ENCODE measurements around the gene MAN2B2. TPM values are rescaled to one million over a fixed set of nuclear protein-coding genes. Genes with fewer than 3 reads are reported as not detected.

Gene MAN2B2
- total RNA-seq, 1 donor from 2014 or later, result 4.7 TPM

DNA sequence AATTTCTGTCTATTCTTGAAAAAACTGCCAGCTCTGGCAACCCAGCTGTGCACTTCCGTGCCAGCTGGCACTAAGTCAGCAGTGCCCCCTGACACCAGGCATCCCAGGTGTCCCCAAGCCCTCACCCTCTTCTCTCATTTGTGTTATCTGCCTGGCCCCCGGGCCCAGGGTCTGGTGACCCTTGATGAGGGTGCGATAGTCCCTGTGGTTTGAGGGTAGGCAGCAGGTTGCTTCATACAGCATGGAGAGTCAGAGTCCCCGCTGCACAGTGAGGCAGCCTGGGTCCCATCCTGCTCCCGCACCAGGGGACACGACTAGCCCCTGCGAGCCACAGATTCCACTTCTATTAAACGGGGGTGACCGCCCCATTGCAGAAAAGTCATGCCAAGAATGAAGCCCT, 1.9 kb downstream of the MAN2B2 start:
- H3K36me3 ChIP-seq (ENCODE audit: control insufficient read depth, insufficient read depth, low read length), result peaks cover 15% of the 10 kb centered on the region
- FAIRE-seq, result no peak
- TF ChIP-seq, protein P1, sequence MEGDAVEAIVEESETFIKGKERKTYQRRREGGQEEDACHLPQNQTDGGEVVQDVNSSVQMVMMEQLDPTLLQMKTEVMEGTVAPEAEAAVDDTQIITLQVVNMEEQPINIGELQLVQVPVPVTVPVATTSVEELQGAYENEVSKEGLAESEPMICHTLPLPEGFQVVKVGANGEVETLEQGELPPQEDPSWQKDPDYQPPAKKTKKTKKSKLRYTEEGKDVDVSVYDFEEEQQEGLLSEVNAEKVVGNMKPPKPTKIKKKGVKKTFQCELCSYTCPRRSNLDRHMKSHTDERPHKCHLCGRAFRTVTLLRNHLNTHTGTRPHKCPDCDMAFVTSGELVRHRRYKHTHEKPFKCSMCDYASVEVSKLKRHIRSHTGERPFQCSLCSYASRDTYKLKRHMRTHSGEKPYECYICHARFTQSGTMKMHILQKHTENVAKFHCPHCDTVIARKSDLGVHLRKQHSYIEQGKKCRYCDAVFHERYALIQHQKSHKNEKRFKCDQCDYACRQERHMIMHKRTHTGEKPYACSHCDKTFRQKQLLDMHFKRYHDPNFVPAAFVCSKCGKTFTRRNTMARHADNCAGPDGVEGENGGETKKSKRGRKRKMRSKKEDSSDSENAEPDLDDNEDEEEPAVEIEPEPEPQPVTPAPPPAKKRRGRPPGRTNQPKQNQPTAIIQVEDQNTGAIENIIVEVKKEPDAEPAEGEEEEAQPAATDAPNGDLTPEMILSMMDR (IDR thresholded peaks at IDR 0.05; ENCODE audit: insufficient read depth, low read length, severe bottlenecking), result no peak

DNA sequence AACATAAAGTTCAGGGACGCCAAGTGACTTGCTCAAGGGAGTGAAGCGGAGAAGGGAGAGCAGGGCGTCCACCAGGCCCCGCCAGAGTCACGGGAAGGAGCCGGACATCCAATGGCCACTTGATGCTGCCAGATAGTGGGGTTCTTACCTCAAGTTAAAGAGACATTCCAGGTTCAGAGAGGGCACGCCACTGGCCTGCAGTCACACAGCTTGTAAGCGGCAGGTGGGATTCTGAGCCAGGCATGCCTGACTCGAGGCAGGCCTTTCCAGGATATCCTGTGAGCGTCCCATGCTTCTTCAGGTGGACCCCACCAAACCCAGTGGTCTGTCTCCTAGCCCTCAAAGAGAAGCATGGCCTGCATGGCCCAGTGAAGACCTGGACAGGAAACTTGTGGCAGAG, 2.4 kb downstream of the MAN2B2 start:
- Histone ChIP-seq H3K27me3 (ENCODE audit: control insufficient read depth, insufficient read depth, low read length) (peaks cover 2% of the 10 kb centered on the region), H3K4me3 (ENCODE audit: low read depth, low read length) (no peak overlapping the region), H3K36me3 (ENCODE audit: control insufficient read depth, insufficient read depth, low read length) (peaks cover 15% of the 10 kb centered on the region)
- FAIRE-seq (no peak), DNase-seq (ENCODE audit: low read depth) (no peak)
- TF ChIP-seq, protein P1 (IDR thresholded peaks at IDR 0.05; ENCODE audit: insufficient read depth, low read length, severe bottlenecking), result no peak

More for the DNA sequence above, 1.9 kb downstream of the MAN2B2 start:
- no peak overlapping the region for H3K4me3 ChIP-seq (ENCODE audit: low read depth, low read length)
- no peak for DNase-seq (ENCODE audit: low read depth)
- H3K27me3 ChIP-seq (ENCODE audit: control insufficient read depth, insufficient read depth, low read length), result peaks cover 2% of the 10 kb centered on the region

DNA sequence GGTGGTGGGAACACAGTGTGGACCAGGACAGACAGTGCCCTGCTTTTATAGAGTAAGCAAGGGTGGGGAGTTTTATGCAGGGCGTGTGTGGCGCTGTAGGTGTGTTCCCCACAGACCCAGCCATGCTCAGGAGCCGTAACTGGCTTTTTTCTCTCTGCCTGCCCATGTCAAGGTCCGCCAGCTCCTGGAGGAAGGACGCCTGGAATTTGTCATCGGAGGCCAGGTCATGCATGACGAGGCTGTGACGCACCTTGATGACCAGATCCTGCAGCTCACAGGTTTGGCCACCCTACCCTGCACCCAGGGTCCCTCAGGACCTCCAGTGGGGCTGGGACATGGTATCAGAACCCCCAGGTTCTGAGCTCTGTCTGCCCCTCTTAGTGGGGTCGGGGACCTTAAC, 3.2 kb downstream of the MAN2B2 start:
- TF ChIP-seq, protein P1 (IDR thresholded peaks at IDR 0.05; ENCODE audit: insufficient read depth, low read length, severe bottlenecking), result no peak
- FAIRE-seq (no peak), DNase-seq (ENCODE audit: low read depth) (no peak)
- H3K27me3 ChIP-seq (ENCODE audit: control insufficient read depth, insufficient read depth, low read length), result peaks cover 2% of the 10 kb centered on the region
- peaks cover 15% of the 10 kb centered on the region for H3K36me3 ChIP-seq (ENCODE audit: control insufficient read depth, insufficient read depth, low read length)
- H3K4me3 ChIP-seq (ENCODE audit: low read depth, low read length), result no peak overlapping the region

DNA sequence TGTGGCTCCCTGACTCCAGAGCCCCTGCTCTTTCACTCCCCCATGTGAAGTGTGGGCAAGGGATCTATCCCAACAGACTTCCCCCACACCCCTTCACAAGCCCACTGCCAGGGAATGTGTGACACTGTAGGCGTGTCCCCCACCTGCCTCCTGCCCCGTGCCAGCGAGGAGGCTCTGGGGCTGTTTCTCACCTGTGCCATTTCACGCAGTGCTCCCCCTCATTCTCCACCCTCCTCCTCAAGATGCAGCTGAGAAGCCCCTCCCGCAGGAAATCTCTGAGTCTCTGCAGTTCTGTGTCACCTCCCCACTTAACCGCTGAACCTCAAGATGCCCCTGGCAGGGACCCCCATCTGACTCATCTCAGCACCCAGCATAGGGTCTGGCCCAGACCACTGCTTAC, 5.4 kb downstream of the MAN2B2 start:
- FAIRE-seq, result no peak
- Histone ChIP-seq H3K36me3 (ENCODE audit: control insufficient read depth, insufficient read depth, low read length) (peaks cover 15% of the 10 kb centered on the region), H3K27me3 (ENCODE audit: control insufficient read depth, insufficient read depth, low read length) (no peaks in the 10 kb centered on the region), H3K4me3 (ENCODE audit: low read depth, low read length) (no peak overlapping the region)
- DNase-seq (ENCODE audit: low read depth), result no peak
- TF ChIP-seq, protein P1 (IDR thresholded peaks at IDR 0.05; ENCODE audit: insufficient read depth, low read length, severe bottlenecking), result no peak

DNA sequence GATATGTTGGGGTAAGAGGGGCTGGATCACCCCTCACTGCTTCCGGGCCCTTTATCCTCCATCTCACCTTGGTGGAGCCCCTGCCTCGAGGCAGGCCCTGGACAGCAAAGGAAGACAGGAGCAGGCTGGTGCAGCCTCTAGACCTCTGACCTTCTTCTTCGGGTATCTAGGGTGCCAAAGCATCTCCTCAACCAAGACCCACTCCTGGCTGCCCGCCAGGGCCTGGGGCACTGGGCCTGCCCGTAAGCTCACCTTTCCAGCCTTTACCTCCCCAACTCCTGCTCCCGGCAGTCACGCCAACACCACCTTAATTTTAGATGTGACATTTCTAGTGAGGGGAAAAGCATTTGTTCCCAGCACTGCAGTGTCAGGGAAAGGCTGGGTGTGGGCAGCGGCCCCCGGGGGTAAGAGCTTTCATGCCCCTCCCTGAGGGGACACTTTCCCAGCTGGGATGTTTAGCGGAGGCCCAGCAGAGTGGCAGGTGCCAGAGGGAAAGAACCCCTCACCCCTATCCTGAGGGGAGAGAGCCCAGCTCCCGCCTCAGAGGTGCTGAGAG, 6.7 kb downstream of the MAN2B2 start:
- TF ChIP-seq, protein P1 (IDR thresholded peaks at IDR 0.05; ENCODE audit: insufficient read depth, low read length, severe bottlenecking), result no peak
- H3K27me3 ChIP-seq (ENCODE audit: control insufficient read depth, insufficient read depth, low read length), result no peaks in the 10 kb centered on the region
- H3K36me3 ChIP-seq (ENCODE audit: control insufficient read depth, insufficient read depth, low read length), result peaks cover 15% of the 10 kb centered on the region
- DNase-seq (ENCODE audit: low read depth), result no peak
- no peak overlapping the region for H3K4me3 ChIP-seq (ENCODE audit: low read depth, low read length)
- no peak for FAIRE-seq

DNA sequence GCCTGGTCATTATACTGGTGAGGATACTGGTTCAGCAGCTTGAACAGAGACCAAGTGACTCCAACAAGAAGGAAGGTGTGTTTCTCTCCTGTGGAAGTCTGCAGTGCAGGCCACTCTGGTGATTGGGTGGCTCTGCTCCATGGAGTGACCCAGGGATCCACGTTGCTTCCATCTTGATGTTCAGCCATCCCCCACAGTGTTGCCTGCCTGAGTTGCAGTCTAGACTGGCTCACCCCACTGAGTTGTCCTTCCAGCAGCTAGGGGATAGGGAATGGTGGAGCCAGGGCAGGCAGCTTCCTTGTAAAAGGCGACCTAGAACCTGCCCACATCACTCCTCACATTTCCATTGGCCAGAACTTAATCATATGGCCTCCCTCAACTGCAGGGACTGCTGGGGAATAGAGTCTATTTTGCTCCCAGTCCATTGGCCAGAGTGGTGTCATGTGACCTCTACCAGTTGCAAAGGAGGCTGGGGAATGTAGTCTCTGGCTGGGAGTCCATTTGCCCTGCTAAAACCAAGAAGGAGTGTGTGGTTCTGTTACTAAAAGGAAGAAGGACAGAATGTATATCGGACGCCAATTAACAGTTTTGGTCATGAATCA, 8.0 kb downstream of the MAN2B2 start:
- Histone ChIP-seq H3K36me3 (ENCODE audit: control insufficient read depth, insufficient read depth, low read length) (peaks cover 12% of the 10 kb centered on the region), H3K4me3 (ENCODE audit: low read depth, low read length) (no peak overlapping the region), H3K27me3 (ENCODE audit: control insufficient read depth, insufficient read depth, low read length) (no peaks in the 10 kb centered on the region)
- FAIRE-seq (peak; percentile 64), DNase-seq (ENCODE audit: low read depth) (peak; percentile 33)
- TF ChIP-seq, protein P1 (IDR thresholded peaks at IDR 0.05; ENCODE audit: insufficient read depth, low read length, severe bottlenecking), result no peak
